DOHH2 (cell line): ENCODE data around the gene RIN1.

Experiments
- H3F3A ChIP-seq: fragments of 200-600 bp; sonication (generic), shearing (Covaris generic); 2 replicates; pipeline ENCODE4 v1.6.0; 2016; ENCODE audit warnings: antibody characterized with exemption, mild to moderate bottlenecking; ENCODE audit not compliant: control insufficient read depth, insufficient read depth
- H3K27ac ChIP-seq: fragments of 200-600 bp; sonication (generic); 2 replicates; pipeline ENCODE4 v1.5.1; 2014; ENCODE audit warnings: low read depth, mild to moderate bottlenecking, low read length, moderate library complexity
- H3K27me3 ChIP-seq: fragments of 200-600 bp; sonication (generic); 2 replicates; pipeline ENCODE4 v1.6.1; 2014; ENCODE audit warnings: mild to moderate bottlenecking, low read length, mixed read lengths; ENCODE audit not compliant: control insufficient read depth
- H3K36me3 ChIP-seq: fragments of 200-600 bp; sonication (generic); 2 replicates; pipeline ENCODE4 v1.6.1; 2014; ENCODE audit warnings: mild to moderate bottlenecking, low read length, moderate library complexity, mixed read lengths; ENCODE audit not compliant: control insufficient read depth
- H3K4me1 ChIP-seq: fragments of 200-600 bp; sonication (generic); 2 replicates; pipeline ENCODE4 v1.6.1; 2014; ENCODE audit warnings: mild to moderate bottlenecking, low read length, mixed read lengths; ENCODE audit not compliant: control insufficient read depth
- H3K4me2 ChIP-seq: fragments of 200-600 bp; sonication (generic); 2 replicates; pipeline ENCODE4 v1.6.0; 2014; ENCODE audit warnings: mild to moderate bottlenecking, low read length, moderate library complexity
- H3K4me3 ChIP-seq: fragments of 200-600 bp; sonication (generic); 2 replicates; pipeline ENCODE4 v1.5.1; 2014; ENCODE audit warnings: mild to moderate bottlenecking, low read length, mixed read lengths
- H3K79me2 ChIP-seq: fragments of 200-600 bp; sonication (generic); 2 replicates; pipeline ENCODE4 v1.6.1; 2014; ENCODE audit warnings: mild to moderate bottlenecking, low read length, mixed read lengths; ENCODE audit not compliant: control insufficient read depth
- H3K9me2 ChIP-seq: fragments of 200-600 bp; sonication (generic); replicated peaks from 2 replicates; pipeline ENCODE4 v1.6.1; 2014; ENCODE audit warnings: mild to moderate bottlenecking, low read length, mixed read lengths; ENCODE audit not compliant: control insufficient read depth
- H3K9me3 ChIP-seq: fragments of 200-600 bp; sonication (generic); 2 replicates; pipeline ENCODE4 v1.6.1; 2014; ENCODE audit warnings: antibody characterized with exemption, low read length, mixed read lengths; ENCODE audit not compliant: control insufficient read depth, insufficient read depth
- H4K20me1 ChIP-seq: fragments of 200-600 bp; sonication (generic); 2 replicates; pipeline ENCODE4 v1.6.0; 2014; ENCODE audit warnings: low read depth, mild to moderate bottlenecking, antibody characterized with exemption, low read length, moderate library complexity; ENCODE audit not compliant: control insufficient read depth, insufficient read depth
- EZH2phosphoT487 ChIP-seq: fragments of 200-600 bp; sonication (generic); IDR thresholded peaks from 2 replicates; pipeline ENCODE4 v1.6.1; 2017; ENCODE audit warnings: borderline replicate concordance, mild to moderate bottlenecking, antibody characterized with exemption, low read length, moderate library complexity, mixed read lengths
- TF ChIP-seq, protein P1 (sequence below): fragments of 200-600 bp; sonication (generic); IDR thresholded peaks from one replicate; pipeline ENCODE4 v1.5.1; 2014; ENCODE audit warnings: antibody characterized with exemption, mild to moderate bottlenecking, low read depth, low read length; ENCODE audit not compliant: poor library complexity, severe bottlenecking

The RIN1 gene

GRCh38 chr11:66293352-66293751, 42.9 kb downstream of the RIN1 start:
- Histone ChIP-seq H3F3A (no peaks in the 10 kb centered on the region), H3K27me3 (peaks cover 16% of the 10 kb centered on the region), H3K36me3 (peaks cover 4% of the 10 kb centered on the region; the same call in 1 of the 2 replicates), H4K20me1 (no peaks in the 10 kb centered on the region), H3K9me2 (no peaks in the 10 kb centered on the region), H3K9me3 (no peaks in the 10 kb centered on the region), H3K4me3 (no peak overlapping the region), H3K79me2 (peaks cover 5% of the 10 kb centered on the region), H3K4me2 (no peak overlapping the region), H3K27ac (no peak overlapping the region), H3K4me1 (peaks cover 9% of the 10 kb centered on the region)
- TF ChIP-seq EZH2phosphoT487, result no peak

GRCh38 chr11:66292543-66293332, 43.5 kb downstream of the RIN1 start:
- no peak overlapping the region for H3K27ac ChIP-seq
- no peak overlapping the region for H3K4me3 ChIP-seq
- H3K9me2 ChIP-seq, result no peaks in the 10 kb centered on the region
- H3F3A ChIP-seq, result no peaks in the 10 kb centered on the region
- TF ChIP-seq EZH2phosphoT487, result no peak
- TF ChIP-seq, protein P1, sequence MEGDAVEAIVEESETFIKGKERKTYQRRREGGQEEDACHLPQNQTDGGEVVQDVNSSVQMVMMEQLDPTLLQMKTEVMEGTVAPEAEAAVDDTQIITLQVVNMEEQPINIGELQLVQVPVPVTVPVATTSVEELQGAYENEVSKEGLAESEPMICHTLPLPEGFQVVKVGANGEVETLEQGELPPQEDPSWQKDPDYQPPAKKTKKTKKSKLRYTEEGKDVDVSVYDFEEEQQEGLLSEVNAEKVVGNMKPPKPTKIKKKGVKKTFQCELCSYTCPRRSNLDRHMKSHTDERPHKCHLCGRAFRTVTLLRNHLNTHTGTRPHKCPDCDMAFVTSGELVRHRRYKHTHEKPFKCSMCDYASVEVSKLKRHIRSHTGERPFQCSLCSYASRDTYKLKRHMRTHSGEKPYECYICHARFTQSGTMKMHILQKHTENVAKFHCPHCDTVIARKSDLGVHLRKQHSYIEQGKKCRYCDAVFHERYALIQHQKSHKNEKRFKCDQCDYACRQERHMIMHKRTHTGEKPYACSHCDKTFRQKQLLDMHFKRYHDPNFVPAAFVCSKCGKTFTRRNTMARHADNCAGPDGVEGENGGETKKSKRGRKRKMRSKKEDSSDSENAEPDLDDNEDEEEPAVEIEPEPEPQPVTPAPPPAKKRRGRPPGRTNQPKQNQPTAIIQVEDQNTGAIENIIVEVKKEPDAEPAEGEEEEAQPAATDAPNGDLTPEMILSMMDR, result no peak
- peaks cover 11% of the 10 kb centered on the region for H3K79me2 ChIP-seq
- no peak overlapping the region for H3K4me2 ChIP-seq
- H3K4me1 ChIP-seq, result peaks cover 16% of the 10 kb centered on the region
- H3K27me3 ChIP-seq, result peaks cover 16% of the 10 kb centered on the region
- H3K9me3 ChIP-seq, result no peaks in the 10 kb centered on the region
- peaks cover 4% of the 10 kb centered on the region; the same call in 1 of the 2 replicates for H3K36me3 ChIP-seq
- no peaks in the 10 kb centered on the region for H4K20me1 ChIP-seq

- Histone ChIP-seq H3K4me3 (no peak within 1 kb of the TSS), H3K9me2 (no peaks in the 10 kb centered on the region), H3F3A (no peaks in the 10 kb centered on the region), H3K27ac (no peak within 1 kb of the TSS), H4K20me1 (no peaks in the 10 kb centered on the region), H3K27me3 (peaks cover 13% of the 10 kb centered on the region), H3K4me2 (no peak within 1 kb of the TSS), H3K36me3 (peaks cover 4% of the 10 kb centered on the region), H3K79me2 (peaks cover 14% of the 10 kb centered on the region), H3K9me3 (no peaks in the 10 kb centered on the region), H3K4me1 (peaks cover 19% of the 10 kb centered on the region)
- TF ChIP-seq, protein P1, result no peak
- no peak for TF ChIP-seq EZH2phosphoT487
These were observed 44.3 kb downstream of the RIN1 start, which contains the start of gene TMEM151A for GRCh38 chr11:66291706-66292542. TMEM151A (plus strand) TSS chr11:66291894; CDS start chr11:66292014, 120 bp downstream.

DNA sequence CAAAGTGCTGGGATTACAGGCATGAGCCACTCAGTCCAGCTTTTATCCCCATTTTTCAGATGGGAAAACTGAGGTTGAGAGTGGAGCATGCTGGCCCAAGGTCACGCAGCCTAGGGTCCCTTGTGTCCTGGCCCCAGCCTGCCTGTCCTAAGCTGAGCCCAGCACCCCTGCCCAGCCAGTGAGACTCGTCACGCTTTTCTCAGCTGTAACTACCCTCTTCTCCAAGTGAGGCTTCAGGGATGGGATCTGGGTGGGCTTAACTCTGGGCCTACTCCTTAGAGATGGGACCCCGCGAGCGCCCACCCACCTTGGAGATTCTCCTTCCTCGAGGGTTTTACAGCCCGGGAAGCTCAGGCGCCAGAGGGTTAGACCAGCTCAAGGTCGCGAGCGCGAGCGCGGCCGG, 44.9 kb downstream of the RIN1 start:
- TF ChIP-seq EZH2phosphoT487, result no peak
- TF ChIP-seq, protein P1, result no peak
- no peak overlapping the region for H3K27ac ChIP-seq

More for the DNA sequence above, 44.9 kb downstream of the RIN1 start:
- H3K4me1 ChIP-seq, result peaks cover 19% of the 10 kb centered on the region
- H3K79me2 ChIP-seq, result peaks cover 14% of the 10 kb centered on the region
- no peaks in the 10 kb centered on the region for H3F3A ChIP-seq
- H3K9me3 ChIP-seq, result no peaks in the 10 kb centered on the region
- no peak overlapping the region for H3K4me2 ChIP-seq
- no peaks in the 10 kb centered on the region for H3K9me2 ChIP-seq
- H3K4me3 ChIP-seq, result no peak overlapping the region
- peaks cover 4% of the 10 kb centered on the region for H3K36me3 ChIP-seq
- H4K20me1 ChIP-seq, result no peaks in the 10 kb centered on the region
- peaks cover 12% of the 10 kb centered on the region for H3K27me3 ChIP-seq
